RPMI8226 (cell line): ENCODE results near the gene FITM1.

ENCODE experiments used
- DNase-seq: peaks from one replicate; pipeline ENCODE4 v3.0.0-alpha.2; 2015

The FITM1 gene

GRCh38 chr14:24165785-24166184 is 35.3 kb downstream of the FITM1 start:
- no peak for DNase-seq

- no peak for DNase-seq
These were observed 37.1 kb downstream of the FITM1 start for GRCh38 chr14:24167469-24168114.

GRCh38 chr14:24171422-24172260 is 41.2 kb downstream of the FITM1 start, which contains the start of gene REC8:
REC8 (plus strand) TSS chr14:24172080; CDS start chr14:24172553, 473 bp downstream.
- no peak for DNase-seq

GRCh38 chr14:24172261-24172860 is 41.9 kb downstream of the FITM1 start:
- DNase-seq: no peak

GRCh38 chr14:24172871-24173281 is 42.4 kb downstream of the FITM1 start:
- DNase-seq: no peak

GRCh38 chr14:24176599-24176998 is 46.1 kb downstream of the FITM1 start:
- DNase-seq: no peak

GRCh38 chr14:24177041-24177825 is 46.8 kb downstream of the FITM1 start:
- DNase-seq: no peak

- DNase-seq: no peak
These were observed 47.4 kb downstream of the FITM1 start for GRCh38 chr14:24177891-24178290.

GRCh38 chr14:24178399-24179178 is 48.1 kb downstream of the FITM1 start:
- no peak for DNase-seq

GRCh38 chr14:24179294-24179960 is 49.0 kb downstream of the FITM1 start:
- no peak for DNase-seq

GRCh38 chr14:24179961-24180796 is 49.7 kb downstream of the FITM1 start:
- no peak for DNase-seq

- DNase-seq: no peak
These were observed 51.1 kb downstream of the FITM1 start for GRCh38 chr14:24181371-24182077.
